GM18499 (cell line): Measurements from ENCODE around the gene KRTAP4-12.
"Not testable (repeated sequence)": the region's sequence is repeated elsewhere in the genome, so short reads cannot be mapped to it uniquely, and the experiment has no call there.

ENCODE experiments used
- ATAC-seq: cut with Tn5 transposase; IDR thresholded peaks from one replicate; pipeline ENCODE4 v1.9.1; 2021; ENCODE audit warnings: moderate number of reproducible peaks; ENCODE audit not compliant: insufficient read depth, unreplicated experiment

Gene KRTAP4-12

DNA sequence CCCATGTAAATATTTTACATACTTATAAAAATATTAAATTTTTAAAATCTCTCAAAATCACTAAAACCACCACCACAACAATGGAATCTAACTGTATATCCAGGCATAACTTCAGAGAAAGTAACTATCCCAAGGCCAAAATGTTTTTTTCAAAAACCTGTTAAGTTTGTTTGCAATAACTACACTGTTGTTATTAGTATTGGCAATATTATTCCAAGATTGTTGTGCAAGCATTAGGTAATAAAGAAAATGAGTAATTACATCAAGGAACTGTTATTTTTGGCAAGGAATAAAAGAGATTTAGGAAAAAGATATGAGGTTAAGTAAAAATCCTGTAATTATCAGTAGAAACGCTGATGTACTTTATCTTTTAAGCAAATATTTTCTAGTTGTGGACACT is 3.4 kb upstream of the KRTAP4-12 start:
- ATAC-seq: no peak

DNA sequence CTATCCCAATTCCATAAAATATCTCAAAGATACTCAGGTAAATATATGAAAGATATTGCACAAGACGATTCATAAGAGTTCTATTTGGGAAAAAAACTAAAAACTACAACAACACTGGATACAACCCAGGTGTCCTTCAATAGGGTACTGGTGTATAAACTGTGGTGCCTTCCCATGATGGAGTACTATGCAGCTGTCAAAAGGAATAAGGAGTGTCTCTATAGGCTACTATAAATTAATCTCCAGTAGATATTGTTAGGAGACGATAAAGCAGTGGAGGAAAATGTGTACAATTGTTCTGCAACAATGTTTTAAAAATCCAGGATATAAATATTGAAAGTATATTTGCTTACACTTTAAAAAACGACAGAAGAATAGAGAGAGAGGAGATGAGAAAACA is 2.4 kb upstream of the KRTAP4-12 start:
- no peak for ATAC-seq

DNA sequence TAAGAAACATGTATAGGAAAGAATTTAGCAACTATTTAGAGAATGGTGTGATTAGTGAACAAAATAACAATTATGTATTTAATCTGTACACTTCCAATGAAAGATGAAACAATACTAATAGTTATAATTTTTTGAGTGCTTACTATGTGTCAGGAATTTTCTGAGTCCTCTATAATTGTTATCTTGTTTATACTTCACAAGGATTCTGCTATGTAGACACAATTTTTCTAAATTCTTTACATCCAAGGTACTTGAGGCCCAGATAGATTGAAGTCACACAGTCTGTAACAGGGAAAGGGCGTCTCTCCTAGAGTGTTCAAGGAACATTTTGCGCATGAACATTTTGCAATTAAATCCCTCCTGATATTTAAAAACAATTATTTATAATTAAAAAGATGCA is 1.1 kb upstream of the KRTAP4-12 start:
- ATAC-seq: no peak

GRCh38 chr17:41123292-41123990 is 541 bp downstream of the KRTAP4-12 start:
- ATAC-seq: not testable (repeated sequence)

DNA sequence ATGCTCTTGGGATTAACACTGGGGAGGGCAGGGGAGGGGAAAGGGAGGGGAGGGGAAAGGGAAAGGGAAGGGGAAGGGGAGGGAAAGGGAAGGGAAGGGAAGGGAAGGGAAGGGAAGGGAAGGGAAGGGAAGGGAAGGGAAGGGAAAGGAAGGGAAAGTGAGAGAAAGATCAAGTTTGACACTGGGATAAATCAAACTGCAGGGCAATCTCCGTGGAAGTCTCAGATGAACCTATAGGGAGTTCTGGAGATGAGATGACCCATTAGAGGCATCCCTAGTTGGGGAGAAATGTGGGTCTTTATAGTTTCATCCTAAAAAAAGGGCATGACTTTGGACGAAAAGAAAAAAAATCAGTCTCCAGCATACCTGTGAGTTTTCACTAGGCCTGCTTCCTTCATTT is 2.2 kb downstream of the KRTAP4-12 start:
- no peak for ATAC-seq

DNA sequence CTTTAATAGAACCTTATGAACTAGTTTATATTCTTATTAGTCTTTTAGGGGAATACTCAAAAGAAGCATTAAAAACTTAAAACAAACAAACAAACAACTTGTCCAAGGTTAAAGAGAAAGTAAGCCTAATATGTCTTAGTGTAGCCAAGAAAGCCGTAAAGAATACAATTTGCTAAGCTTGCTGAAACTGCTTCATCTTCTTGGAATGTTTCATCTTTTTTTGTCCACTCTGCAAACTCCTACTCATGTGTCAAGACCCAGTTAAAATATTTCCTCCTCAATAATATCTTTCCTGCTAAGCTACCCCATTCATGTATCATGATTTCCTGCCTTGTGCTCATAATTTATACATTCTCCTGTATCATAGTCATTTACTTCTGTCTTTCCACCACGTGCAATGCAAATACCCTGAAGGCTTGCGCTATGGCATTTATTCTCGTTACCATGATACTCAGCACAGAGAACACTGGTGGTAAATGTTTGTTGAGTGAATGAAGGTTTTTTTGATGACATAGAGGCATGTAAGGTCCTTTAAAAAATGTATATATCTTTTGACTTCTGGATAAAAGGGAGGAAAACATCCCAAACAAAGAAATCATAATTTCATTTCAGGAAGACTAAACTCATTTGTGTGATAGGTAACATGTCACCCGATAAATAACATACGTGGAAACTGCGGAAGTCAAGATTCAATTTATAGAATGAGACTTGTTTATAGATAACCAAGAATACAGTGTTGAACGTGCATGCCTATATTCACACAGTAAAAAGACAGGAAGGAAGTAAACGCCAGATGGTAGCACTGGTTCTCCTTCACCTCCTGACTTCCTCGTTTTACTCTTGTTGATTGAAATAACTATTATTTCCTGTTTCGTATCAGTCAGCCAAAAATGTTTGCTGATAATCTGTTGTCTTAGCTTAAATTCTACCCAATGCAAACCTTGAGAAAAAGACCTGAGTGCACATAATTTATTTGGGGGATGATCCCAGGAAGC is 4.0 kb downstream of the KRTAP4-12 start:
- not testable (repeated sequence) for ATAC-seq

- ATAC-seq: no peak
Measured at GRCh38 chr17:41118721-41119120, 5.3 kb downstream of the KRTAP4-12 start.

DNA sequence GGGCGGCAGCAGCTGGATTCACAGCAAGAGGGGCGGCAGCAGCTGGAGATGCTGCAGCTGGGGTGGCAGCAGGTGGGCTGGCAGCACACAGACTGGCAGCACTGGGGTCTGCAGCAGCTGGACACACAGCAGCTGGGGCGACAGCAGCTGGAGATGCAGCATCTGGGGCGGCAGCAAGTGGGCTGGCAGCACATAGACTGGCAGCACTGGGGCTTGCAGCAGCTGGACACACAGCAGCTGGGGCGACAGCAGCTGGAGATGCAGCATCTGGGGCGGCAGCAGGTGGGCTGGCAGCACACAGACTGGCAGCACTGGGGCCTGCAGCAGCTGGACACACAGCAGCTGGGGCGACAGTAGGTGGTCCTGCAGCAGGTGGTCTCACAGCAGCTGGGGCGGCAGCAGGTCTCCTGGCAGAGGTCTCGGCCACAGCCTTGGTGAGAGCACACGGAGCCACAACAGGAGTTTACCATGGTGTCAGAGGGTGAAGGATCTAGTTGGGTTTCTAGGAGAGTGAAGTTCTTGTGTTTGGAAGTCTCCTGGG is 6.1 kb downstream of the KRTAP4-12 start, which contains the start of gene KRTAP4-11:
Gene KRTAP4-11, minus strand, starts transcription at position 528 of the 541 bp plus-strand sequence. Its CDS starts 58 bp downstream, at position 470.
- not testable (repeated sequence) for ATAC-seq

DNA sequence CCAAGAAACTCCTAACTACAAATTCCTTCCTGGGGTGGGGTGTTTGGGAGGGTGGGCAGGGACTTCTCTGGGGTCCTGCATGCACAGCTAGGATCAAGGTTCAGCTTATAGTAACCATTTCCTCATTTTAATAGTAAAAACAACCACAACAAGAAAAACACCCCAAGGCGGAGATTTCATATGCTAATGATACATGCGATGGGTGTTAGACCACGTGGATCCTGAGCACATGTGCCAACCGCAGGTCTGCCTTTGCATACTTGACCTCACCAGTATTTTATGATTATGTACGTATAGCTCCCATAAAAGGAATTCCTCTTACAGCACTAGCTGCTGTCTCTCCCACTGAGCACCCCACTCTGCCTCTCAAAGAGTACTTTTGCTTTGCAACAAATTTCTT is 7.7 kb downstream of the KRTAP4-12 start:
- ATAC-seq: no peak

- ATAC-seq: no peak
Measured at GRCh38 chr17:41111151-41111885, 12.7 kb downstream of the KRTAP4-12 start.

GRCh38 chr17:41108728-41109386 is 15.1 kb downstream of the KRTAP4-12 start:
- ATAC-seq: not testable (repeated sequence)

- no peak for ATAC-seq
Measured at GRCh38 chr17:41107941-41108450, 16.0 kb downstream of the KRTAP4-12 start.

DNA sequence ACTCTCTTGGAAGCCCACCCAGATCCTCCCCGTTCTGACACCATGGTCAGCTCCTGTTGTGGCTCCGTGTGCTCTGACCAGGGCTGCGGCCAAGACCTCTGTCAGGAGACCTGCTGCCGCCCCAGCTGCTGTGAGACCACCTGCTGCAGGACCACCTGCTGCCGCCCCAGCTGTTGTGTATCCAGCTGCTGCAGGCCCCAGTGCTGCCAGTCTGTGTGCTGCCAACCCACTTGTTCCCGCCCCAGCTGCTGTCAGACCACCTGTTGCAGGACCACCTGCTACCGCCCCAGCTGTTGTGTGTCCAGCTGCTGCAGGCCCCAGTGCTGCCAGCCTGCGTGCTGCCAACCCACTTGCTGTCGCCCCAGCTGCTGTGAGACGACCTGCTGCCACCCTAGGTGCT is 18.6 kb downstream of the KRTAP4-12 start, which contains the start of gene KRTAP4-9:
Gene KRTAP4-9, plus strand, starts transcription at position 43 of the 400 bp plus-strand sequence. Its CDS starts 0 bp downstream, at position 43.
- ATAC-seq: not testable (repeated sequence)

DNA sequence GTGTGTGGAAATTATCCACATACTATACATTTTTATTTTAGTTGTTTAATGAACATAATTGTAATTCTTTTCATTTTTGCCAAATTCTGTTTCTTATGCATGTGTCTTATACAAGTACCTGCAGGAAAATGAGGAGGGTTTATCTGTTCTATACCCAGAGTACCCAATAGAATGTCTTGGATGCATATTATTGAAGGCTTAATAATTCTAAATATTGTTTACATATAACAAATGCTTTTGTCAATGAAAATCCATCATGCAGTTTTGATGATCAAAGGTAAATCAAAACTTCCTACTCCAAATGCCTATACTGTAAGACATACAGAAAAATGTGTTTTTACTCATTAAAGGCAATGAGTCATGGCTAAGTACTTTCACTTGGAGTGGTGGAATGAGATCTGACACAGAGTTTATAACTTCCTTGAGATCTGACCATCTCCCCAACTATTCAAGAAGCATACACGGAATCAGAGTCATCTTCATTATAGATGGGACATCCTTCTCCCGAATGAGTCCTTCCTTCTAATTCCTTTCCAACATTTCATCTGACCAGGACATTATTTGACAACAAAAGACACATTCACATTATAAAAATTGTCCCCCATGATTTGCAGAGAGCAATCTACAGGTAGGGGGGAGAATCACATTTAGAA is 19.5 kb downstream of the KRTAP4-12 start:
- ATAC-seq: not testable (repeated sequence)

DNA sequence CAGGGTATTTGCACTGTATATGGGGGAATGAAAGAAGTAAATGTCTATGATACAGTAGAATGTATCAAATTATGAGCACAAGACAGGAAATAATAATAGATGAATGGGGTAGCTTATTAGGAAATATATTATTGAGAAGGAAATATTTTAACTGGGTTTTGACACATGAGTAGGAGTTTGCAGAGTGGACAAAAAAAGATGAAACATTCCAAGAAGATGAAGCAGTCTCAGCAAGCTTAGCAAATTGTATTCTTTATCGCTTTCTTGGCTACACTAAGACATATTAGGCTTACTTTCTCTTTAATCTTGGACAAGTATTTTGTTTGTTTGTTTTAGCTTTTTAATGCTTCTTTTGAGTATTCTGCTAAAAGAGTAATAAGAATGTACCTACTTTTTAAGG is 20.1 kb downstream of the KRTAP4-12 start:
- no peak for ATAC-seq

GRCh38 chr17:41101586-41102259 is 22.3 kb downstream of the KRTAP4-12 start, which contains the start of gene KRTAP4-16:
Gene KRTAP4-16, minus strand, starts transcription at chr17:41102209. Its CDS starts 0 bp downstream, at chr17:41102209.
- no peak for ATAC-seq

- ATAC-seq: not testable (repeated sequence)
Measured at GRCh38 chr17:41099682-41100480, 24.1 kb downstream of the KRTAP4-12 start.
